NCI-H446 treated with DMSO at 0.1 percent for 48 hours (cell line): Measurements from ENCODE around the gene FBXO42.
A peak's percentile ranks its signal among the peaks of the same experiment; 100 is the strongest.

Source experiments
- DNase-seq: peaks from one replicate; lab custom pipeline; 2025; lab: John Stamatoyannopoulos, UW

FBXO42 gene

DNA sequence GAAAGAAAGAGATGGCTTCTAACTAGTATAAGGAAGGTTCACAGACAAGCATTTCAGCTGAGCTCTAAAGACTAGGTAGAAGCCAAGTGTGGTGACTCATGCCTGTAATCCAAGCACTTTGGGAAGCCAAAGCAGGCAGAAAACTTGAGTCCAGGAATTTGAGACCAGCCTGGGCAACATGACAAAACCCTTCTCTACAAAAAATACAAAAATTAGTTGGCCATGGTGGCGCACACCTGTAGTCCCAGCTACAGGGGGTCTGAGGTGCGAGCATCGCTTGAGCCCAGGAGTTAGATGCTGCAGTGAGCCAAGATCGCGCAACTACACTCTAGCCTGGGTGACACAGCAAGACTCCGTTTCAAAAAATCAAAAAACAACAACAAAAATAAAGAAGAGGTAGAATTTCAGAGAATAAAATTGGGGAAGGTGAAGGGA is 27.8 kb downstream of the FBXO42 start:
- peak; percentile 71 for DNase-seq

DNA sequence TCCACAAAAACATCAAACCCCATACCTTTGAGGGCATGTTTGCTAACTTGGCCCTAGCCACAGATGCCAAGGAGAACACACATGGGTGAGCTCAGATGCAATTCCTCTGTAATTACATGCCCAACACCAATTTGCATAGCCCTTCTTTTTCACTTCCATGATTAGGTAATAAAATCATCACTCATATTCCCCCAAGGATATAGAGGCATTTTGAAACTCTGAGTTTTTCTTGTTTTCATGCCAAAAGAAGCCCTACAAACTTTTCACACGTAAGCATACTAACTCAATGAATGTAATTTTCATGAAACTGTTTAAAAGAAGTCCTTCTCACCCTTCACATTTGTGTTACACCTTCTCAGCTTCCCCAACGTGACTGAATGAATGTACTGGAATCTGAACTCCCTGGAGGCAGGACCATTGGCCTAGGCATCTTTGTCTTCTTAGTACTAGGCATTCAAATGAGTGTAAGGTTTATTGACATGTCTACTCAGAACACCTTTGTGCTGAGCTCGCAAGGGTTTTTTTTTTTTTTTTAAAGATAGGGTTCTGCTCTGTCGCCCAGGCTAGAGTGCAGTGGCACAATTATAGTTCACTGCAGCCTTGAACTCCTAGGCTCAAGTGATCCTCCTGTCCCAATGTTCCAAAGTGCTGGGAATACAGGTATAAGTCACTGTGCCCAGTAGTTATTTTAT is 31.0 kb downstream of the FBXO42 start:
- DNase-seq: no peak

DNA sequence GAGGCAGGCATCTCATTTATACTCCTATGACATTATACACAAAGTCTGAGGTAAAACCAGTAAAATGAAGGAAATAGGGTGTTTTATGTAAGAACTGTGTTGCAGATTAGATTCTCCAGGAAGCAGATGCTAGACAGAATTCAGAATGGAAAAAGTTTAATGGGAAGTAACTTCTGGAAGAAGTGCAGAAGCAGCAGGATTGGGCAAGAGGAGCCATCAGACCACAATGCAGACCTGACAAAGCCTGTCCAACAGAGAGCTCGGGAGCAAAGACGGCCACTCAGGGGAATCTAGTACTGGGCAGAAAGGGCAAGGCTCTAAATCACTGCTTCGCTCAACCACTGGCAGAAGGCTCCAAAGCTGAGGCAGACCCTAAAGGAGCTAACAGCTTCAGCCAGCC is 33.7 kb downstream of the FBXO42 start:
- DNase-seq: no peak

DNA sequence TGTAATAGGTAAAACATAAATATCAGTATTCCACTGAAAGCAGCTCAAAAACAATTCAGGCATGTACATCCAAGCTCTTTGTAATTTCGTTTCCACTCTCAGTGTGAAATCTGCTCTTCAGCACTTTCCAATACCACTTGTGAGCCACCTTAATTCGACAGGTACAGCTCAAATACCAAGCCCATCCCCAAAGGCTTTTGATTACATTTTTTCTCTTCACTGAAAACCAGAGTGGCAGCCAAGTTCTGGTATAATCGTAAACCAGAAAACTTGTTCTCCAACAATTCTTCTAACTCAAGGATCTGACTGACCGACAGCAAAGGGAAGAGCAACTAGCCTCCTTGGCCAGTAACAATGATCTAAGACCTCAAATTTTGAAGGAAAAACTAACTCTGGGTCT is 36.8 kb downstream of the FBXO42 start:
- no peak for DNase-seq

DNA sequence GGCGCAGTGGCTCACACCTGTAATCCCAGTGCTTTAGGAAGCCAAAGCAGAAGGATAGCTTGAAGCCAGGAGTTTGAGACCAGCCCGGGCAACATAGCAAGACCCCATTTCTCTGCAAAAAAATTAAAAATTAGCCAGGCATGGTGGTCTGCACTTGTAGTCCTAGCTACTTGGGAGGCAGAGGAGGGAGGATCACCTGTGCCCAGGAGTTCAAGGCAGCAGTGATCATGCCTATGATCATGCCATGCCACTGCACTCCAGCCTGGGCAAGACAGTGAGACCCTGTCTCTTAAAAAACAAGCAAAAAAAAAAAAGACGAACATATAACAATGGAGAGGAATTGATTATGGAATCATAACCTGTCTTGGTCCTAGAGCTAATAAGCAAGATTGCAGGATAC is 45.1 kb downstream of the FBXO42 start:
- DNase-seq: no peak

DNA sequence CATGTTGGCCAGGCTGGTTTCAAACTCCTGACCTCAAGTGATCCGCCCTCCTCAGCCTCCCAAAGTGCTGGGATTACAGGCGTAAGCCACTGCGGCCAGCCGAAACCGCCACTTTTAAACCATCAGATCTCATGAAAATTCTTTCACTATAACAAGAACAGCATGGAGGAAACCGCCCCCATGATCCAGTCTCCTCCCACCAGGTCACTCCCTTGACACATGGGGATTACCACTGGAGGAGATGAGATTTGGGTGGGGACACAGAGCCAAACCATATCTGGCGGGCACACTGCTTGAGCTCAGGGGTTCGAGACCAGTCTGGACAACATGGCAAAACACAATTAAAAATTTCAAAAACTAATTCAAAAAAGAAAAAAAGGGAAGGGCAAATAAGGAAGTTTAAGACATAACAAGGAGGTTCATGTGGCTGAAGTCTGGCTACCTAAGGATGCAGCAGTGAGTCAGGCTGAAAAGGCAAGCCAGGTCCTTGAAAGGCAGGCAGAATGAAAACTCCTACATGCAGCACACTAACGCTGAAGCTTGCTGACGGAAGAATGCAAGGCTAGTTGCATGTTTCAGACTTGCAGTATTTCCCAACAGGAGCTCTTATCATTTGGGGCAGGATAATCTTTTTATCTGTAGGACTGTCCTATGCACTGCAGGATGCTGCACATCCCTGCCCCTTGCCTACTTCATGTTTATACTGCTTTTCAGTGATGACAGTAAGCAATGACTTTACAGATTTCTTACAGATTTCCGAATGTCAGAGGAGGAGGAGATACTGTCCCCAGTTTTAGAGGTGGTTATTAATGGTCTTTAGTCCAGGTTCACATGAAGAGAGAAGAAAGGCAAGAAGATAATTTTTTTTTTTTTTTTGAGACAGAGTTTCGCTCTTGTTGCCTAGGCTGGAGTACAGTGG is 49.3 kb downstream of the FBXO42 start:
- DNase-seq: no peak

DNA sequence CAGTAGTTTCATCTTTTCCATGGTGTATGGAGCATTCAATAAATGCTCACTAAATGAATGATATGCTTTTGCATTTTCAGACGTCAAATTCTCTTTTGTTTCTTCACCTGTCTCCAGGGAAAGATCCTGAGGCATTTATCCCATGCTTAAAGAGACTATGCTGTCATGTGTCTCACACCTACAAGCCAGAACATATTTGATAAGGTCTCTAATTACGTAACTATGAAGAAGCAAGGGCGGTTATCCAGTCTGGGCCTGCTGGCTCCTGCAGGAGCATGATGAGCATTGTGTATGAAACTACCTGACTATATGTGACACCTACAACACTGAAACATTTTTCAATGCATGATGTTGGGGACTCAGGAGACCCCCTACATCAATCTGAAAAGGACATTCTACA is 51.8 kb downstream of the FBXO42 start:
- no peak for DNase-seq

DNA sequence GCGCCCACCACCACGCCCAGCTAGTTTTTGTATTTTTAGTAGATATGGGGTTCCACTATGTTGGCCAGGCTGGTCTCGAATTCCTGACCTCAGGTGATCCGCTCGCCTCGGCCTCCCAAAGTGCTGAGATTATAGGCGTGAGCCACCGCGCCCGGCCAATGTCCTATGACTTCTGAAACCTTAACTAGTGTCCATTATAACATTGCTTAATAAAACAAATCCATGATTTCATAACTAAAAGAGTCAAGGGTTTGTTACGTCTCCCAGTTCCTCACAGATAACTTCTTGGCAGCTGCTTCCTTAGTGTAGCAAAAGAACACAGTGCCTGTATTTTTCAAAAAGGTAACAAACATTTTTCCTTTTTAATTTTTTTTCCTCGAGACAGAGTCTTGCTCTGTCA is 53.6 kb downstream of the FBXO42 start:
- DNase-seq: no peak

DNA sequence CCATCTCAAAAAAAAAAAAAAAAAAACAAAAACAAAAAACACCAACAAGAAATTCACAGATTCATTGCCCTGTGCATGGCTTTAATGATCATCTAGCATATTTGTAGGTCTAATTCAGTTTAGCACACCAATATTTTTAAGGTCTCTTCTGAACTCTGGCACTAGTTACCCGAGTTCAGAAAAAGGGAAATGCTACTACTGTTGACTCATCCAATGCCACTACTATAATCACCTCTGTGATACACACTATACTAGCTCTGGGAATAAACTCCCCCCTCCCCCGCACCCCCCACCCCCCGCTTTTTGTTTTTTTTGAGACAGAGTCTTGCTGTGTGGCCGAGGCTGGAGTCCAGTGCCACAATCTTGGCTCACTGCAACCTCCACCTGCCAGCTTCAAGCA is 55.6 kb downstream of the FBXO42 start:
- DNase-seq: no peak

DNA sequence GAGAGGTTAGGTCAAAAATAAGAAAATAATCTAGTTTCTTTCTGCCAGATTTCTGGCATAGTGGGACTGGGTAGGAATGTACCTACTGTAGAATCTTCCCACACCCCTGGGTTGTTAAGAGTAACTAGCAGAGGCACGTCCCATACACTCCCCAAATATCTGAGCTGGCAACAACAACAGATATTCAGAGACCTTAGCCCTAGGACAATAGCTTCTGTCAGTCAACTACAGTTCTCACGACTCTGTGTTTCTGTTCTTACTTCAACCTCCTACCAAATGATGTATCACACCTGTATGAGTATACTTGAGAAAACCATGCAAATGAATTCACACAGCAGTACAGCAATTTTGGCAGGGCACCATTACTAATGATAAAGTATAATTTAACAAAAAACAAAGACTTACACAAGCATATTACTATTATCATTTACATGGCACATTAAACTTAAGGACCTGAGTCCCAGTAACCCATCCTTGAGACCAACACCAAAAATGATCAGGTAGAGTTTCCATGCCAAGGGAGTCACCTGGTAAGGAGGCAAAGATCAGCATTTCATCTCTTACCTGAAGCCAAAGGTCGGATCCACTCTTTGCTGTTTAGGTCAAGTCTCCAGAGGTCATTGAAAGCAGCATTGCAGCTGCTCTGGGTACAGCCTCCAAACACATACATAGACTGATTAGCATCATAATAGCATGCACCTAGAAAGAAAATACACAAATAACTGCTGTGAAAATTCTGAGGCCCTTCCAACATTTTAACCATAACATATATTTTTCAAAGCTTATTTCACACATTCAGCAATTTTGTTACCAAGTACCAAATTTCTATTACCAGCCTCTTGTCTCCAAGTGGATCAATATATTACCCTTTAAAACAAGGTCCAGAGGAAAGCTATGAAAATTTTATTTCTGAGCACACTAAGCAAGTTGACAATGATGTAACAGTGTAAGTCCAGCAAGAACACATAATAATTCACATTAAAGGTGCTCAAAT is 57.8 kb downstream of the FBXO42 start:
- no peak for DNase-seq

DNA sequence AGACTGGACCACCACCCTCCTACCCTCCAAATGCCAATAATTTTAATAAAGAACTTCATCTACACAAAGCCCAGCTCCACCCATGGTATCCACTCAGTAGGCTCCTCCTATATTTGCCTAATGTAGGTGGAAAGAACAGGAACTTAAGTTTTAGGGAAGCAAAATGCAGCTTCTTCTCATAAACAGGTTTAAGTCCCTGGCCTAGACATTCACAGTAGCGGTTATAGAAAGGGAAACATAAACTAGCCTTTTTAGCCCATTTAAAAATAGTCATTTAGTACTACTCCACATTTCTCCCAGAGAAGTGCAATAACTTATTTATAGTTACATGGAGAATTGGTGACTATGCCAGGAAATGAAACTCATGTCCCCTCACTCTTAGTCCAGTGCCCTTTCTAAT is 58.7 kb downstream of the FBXO42 start:
- DNase-seq: no peak

DNA sequence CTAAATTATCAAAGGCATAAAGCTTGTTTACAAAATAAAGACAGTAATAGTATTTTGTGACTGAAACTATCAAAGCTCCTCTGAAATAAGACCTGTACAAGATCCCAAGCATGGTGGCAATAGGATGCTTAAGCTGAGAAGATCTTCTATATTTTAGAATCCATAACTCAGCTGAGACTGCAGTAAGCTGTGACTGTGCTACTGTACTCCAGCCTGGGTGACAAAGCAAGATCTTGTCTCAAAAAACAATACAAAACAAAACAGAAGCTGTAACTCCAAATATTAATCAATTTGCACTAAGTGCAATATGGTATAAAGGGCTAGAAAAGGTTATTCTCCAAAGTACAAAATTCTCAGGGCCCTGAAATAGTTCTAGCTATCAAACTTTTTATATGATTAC is 59.5 kb downstream of the FBXO42 start:
- DNase-seq: no peak

DNA sequence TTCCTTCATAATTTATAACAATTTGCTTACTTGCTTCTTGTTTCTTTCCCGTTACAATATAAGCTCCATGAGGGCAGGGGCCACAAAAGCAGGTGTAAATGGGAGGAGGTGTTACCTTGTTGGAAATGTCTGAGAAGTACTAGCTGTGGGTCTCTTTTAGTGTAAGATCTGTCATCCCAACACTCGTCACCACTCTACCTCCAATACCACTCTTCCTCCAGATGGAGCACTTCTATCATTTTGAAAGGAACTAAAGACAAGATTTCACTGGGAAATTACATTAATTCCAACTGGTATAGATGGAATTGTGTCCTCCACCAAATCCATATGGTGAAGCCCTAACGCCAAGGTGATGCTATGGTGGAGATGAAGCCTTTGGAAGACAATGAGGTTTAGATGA is 62.3 kb downstream of the FBXO42 start:
- no peak for DNase-seq

DNA sequence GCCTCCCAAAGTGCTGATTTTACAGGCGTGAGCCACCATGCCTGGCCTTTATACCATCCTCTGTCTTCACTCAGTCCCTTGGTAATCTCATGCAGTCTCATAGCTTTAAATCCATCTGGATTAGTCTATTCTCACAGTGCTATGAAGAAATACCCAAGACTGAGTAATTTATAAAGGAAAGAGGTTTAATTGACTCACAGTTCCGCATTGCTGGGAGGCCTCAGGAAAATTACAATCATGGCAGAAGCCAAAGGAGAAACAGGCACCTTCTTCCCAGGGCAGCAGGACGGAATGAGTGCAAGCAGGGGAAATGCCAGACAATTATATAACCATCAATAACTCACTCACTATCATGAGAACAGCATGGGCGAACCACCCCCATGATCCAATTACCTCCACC is 66.2 kb downstream of the FBXO42 start:
- DNase-seq: no peak

DNA sequence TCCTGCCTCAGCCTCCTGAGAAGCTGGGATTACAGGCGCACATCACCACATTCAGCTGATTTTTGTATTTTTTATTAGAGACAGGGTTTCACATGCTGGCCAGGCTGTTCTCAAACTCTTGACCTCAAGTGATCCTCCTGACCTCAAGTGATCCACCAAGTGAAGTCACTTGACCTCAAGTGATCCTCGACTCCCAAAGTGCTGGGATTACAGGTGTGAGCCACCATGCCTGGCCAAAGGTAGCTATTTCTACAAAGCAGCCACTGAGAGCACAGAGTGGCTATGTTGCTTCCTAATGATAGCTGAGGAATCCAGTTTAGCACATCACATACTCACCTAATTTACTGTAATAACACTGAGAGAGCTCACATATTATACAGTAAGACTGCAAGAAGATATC is 70.5 kb downstream of the FBXO42 start:
- DNase-seq: no peak

DNA sequence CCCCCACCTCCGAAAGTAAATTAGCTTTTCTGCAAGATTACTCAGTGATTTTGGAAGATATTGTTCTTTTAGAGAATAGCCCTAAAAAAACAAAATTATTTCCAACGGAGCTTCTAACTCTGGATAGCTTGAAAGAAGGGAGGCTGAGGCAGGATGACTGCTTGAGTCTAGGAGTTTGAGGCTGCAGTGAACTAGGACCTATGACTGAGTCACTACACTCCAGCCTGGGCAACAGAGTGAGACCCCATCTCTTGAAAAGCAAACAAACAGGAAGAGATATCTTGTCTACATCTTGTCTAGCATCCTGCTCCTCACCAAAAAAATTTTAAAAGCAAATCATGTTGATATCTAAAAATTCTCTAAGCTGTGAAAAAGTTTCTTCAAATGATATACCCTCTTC is 73.1 kb downstream of the FBXO42 start:
- no peak for DNase-seq

DNA sequence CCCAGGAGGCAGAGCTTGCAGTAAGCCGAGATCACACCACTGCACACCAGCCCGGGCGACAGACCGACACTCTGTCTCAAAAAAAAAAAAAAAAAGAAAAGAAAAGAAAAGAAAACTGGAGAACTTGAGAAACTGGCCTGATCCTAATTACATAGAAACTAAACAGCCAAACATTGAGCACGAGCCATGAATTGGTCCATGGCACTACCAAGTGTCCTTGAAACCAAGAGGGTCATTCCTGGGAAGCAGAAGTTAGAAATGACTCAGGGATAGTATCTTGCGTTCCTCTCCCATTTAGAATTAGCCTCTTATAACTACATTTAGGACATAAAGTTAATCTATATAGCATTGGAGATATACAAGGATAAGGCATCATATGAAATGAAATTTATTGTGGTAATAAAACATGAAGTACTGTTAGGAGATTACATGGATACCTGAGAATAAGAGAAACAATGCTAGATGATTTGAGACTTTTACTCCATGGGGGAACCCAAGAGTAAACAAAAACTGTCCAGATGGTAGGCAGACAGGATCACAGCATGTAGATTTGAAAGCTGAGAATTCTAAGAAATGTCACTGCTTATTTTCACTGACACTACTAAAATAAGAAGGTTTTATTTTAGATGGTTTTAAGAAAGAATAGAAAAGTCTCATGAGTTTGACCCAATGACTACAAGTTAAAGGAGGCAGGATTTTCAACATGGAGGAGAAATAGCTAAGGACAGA is 75.8 kb downstream of the FBXO42 start:
- DNase-seq: no peak

DNA sequence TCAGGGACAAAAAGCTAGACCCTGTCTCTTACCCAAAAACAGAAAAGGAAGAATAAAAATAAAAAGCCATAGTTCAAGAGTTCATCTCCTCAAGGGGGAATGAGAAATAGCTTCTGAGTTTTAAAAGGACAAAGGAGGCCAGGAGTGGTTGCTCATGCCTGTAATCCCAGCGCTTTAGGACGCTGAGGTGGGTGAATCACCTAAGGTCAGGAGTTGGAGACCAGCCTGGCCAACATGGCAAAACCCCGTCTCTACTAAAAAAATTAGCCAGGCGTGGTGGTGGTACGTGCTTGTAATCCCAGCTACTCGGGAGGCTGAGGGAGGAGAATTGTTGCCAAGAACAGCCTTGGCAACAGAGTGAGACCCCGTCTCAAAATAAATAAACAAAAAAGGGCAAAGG is 76.7 kb downstream of the FBXO42 start:
- DNase-seq: no peak

DNA sequence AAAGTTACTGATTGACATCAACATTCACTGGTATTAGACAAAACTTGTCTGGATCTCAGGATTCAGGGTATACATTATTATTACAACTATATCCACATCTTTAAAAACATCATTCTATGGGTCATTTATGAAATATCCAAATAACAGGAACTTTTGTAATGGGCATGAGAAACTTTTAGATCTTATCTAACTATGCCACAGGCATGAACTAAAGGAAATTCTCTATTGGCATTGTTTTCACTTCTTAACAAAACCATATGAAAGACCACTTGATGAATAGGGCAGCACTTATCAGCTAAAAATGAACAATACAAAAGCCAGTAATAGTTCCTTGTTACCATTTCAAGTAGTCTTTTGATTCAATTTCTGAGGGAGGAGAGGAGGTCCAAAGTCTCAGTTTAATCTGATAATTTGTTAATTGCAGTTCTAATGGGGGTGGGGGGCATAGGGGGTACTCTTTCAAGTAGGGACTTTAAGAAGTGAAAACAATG is 84.5 kb downstream of the FBXO42 start:
- no peak for DNase-seq

DNA sequence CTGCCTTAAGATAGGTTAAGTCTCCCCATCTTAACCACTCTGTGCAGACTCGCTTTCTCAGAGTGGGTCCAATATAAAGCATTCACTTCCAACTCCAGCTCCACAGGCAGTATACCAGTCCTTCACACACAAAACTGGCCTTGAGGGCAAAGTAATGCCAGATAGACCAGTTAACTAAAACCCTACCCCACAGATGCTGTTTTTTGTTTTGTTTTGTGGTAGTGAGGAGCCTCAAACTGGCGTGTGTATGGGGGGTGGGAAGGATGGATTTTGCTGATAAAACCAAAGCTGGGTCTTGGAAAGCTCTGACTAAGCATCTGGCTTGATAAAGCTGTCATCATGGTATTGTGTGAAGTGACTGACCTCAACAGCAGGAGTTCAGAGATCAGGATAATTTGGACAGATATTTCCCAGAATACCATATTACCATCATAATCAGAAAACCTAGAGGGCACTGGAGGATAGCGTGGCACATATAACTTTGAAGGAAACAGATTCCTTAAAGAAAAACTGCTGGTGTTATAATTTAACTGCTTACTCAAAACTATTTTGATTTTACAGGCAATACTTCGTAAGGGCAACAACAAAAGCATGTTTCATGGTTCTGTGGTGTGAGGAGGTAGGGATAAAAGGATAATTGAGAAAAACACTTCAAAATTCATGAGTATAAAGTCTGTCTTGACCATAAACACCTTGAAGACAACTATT is 85.7 kb downstream of the FBXO42 start:
- no peak for DNase-seq

DNA sequence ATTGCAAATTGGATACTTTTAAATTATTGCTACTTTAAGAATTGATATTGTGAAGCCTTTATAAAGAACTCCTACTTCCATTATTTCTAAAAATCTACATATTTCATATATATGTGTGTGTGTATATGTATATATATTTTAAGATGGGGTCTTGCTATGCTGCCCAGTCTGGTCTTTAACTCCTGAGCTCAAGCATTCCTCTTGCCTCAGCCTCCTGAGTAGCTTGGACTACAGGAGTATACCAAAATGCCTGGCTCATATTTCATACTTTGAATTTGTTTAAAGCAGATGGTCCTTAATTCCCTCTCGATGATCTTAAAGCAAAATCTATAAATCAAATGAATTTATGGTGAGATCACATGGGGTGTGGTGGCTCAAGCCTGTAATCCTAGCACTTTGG is 90.2 kb downstream of the FBXO42 start:
- no peak for DNase-seq
